IPS-18c (cell line): Measurements from ENCODE around the gene NDUFAF8.
A peak's percentile ranks its signal among the peaks of the same experiment; 100 is the strongest.
"Not testable (repeated sequence)": the region's sequence is repeated elsewhere in the genome, so short reads cannot be mapped to it uniquely, and the experiment has no call there.

Experiments
- H3K4me3 ChIP-seq: 2 replicates; pipeline ENCODE4 v1.7.0; 2013; ENCODE audit warnings: low read depth, mild to moderate bottlenecking, low read length, moderate library complexity; ENCODE audit not compliant: insufficient read depth
- H3K9me3 ChIP-seq: one replicate; pipeline ENCODE4 v1.6.1; 2013; ENCODE audit warnings: mild to moderate bottlenecking, low read length, moderate library complexity; ENCODE audit not compliant: control insufficient read depth, insufficient read depth

The NDUFAF8 gene

DNA sequence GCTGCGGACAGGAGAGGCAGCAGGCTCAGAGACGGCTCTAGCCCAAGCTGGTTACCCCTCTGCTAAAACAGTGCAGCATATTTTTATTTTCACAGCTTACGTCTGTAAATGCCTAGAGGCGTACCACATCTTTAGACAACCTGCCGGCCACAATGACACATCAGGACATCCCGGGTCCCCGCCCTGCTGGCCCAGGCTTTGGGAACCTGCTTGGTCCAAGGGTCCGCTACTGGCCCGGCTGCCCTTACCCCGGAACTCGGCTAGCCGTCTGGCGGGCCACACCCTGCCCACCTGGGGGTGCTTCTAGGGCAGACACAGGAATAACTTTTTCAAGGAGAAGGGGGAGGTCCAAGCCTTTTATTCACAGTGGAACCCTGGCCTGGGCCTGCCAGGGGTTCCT lies 20.7 kb upstream of the NDUFAF8 start:
- no peak overlapping the region for H3K4me3 ChIP-seq
- H3K9me3 ChIP-seq, result no peaks in the 10 kb centered on the region

DNA sequence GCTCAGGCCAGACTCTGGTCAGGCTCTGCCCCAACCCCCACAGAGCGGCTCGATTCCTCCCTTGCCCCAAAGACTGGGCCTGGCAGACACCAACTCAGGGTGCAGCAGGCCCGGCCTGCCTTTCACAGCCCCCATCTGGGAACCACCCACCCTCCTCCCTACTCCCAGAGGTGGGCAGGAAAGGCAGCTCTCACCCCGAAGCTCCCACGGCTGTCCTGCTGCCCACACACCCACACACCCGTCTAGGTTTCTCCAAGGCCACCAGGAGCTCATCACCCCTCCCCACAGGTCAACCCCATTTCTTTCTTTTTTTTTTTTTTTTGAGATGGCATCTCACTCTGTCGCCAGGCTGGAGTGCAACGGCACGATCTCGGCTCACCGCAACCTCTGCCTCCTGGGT lies 20.1 kb upstream of the NDUFAF8 start:
- Histone ChIP-seq H3K9me3 (no peaks in the 10 kb centered on the region), H3K4me3 (no peak overlapping the region)

DNA sequence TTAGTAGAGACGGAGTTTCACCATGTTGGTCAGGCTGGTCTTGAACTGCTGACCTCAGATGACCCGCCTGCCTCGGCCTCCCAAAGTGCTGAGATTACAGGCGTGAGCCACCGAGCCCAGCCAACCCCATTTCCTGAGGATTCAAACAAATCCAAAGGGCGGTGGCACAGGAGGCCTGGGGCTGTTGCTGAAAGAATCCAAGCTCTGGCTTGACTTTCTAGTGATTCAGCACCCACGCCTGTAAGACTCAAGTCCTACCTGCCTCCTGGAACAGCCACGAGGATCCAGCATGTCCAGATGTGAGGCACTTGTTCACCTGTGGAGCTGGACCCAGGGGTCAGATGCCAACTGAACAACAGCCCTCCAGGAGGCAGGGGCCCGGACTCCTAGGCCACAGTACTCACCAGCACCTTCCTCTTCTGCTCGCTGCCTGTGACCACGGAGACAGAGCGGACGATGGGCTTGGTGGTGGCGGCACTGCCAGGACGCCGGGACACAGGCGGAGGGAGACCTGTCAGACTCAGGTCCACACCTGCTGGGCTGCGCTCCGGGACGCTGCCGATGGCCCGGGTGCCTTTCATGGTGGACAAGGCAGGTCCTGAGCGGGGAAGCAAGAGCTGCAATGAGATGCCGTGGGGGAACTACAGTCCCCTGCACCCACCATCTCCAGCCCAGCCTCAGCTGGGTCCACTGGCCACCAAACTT lies 19.5 kb upstream of the NDUFAF8 start:
- no peaks in the 10 kb centered on the region for H3K9me3 ChIP-seq

DNA sequence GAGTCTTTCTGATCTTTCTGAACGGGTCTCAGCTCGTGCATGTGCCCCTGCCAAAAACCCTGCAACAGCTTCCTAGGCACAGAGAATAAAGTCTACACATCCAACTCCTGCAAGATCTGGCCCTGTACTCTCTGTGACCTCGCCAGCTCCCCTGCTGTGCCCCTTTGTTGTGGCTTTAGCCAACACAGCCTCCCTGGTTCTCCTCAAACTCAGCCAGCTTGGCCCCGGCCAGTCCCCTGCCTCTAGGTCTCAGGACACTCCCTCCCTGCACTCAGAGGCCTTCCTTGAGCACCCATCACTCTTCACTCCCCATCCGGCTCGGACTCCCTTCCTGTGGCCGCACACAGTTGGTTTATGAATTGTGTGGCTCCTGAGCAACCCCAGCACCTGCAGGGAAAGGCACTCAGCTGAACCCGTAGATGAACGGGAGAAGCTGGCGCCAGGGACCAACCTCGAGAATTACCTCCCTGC lies 17.7 kb upstream of the NDUFAF8 start:
- H3K9me3 ChIP-seq, result no peaks in the 10 kb centered on the region
- peak overlapping the region; percentile 85; the same call in 1 of the 2 replicates for H3K4me3 ChIP-seq

More for the DNA sequence above, 19.5 kb upstream of the NDUFAF8 start:
- H3K4me3 ChIP-seq, result no peak overlapping the region

DNA sequence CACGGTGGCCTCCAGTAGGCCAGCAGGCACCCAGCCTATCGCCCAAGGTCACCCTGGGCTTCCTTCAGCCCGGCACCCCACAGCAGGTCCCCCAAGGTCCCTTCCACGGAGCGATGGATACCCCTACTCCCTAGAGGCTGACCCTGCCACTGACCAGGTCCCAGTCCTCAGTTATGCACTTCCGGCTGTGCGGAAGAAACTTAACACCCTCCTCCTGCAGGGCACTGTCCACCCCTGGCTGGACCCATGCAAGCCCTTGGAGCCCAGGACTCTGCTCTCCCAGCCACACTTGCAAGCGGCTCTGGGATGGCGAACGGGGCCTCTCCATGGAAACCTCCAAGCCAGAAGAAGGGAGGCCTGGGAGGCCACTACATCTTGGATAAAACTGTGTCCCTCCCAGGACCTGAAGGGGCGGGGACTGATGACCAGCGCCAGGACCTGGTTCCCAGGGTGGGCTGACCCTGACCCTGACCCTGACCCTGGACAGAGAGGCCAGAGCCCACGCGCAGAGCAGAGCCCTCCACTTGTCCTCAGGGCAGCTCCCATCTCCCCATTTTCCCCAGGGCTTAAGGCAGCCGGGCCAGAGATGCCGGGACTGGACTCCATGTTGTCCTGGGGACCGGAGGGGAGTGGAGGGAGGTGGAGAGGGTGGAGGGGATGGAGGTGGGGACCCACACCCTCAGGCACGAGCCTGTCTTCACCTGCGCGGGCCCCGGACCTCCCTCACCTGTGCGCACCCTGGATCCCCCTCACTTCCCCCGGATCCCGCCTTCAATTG lies 17.1 kb upstream of the NDUFAF8 start:
- H3K9me3 ChIP-seq, result no peaks in the 10 kb centered on the region
- peak overlapping the region; percentile 85 for H3K4me3 ChIP-seq

DNA sequence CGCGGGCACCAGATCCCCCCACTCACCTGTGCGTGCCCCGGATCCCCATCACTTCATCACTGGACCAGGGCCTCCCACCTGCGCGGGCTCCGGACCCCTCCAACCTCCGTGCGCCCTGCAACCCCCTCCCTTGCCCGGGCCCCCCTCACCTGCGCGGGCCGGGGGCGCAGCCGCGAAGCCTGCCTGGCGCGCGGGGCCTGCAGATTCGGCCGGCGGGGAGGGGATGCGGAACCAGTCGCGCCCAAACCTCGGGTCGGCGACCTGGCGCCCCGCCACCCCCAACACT lies 16.6 kb upstream of the NDUFAF8 start:
- Histone ChIP-seq H3K4me3 (peak overlapping the region; percentile 85), H3K9me3 (no peaks in the 10 kb centered on the region)

DNA sequence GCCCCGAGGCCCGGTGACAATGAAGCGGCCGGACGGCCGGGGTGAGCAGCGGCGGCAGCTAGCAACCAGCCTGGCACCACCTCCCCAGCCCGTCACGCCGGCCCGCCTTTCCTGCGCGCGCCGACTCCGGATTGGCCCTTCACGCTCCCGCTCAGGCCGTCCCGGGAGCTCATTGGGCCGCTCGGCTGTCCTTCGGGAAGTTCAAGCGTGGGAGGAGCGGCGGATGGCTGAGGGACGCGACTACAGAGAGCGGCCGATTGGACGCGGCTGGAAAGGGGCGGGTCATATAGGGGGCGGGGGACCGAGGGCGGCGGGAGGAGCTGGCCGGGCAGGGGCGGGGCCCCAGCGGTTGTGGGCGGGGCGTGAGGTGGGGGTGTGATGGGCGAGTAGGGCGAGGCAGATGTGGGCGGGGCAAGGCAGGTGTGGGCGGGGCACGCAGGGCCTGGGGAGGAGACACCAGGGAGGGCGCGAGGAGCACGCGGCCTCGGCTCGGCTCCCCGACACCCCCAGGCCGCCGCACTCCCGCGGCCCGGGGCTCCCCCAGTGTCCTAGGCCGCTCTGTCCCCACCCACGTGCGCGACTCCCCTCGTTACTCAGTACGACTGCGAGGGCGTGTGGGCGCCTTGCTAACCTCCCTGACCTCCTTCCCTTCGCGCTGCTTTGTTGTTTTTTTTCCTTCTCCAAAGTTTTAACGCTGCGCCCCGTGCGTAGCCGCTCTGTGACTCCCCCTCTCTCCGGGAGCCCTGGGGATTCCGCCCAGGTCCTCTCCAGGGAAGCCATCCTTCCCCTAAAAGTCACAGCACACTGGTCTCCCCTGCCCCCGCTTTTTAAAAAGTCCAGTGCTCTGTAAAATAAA lies 16.0 kb upstream of the NDUFAF8 start, which contains the start of gene CEP131:
CEP131 (minus strand) TSS at position 60 of the 856 bp plus-strand sequence. CDS start 2,909 bp downstream, outside the sequence.
- no peaks in the 10 kb centered on the region for H3K9me3 ChIP-seq
- H3K4me3 ChIP-seq, result peak within 1 kb of the TSS; percentile 85

DNA sequence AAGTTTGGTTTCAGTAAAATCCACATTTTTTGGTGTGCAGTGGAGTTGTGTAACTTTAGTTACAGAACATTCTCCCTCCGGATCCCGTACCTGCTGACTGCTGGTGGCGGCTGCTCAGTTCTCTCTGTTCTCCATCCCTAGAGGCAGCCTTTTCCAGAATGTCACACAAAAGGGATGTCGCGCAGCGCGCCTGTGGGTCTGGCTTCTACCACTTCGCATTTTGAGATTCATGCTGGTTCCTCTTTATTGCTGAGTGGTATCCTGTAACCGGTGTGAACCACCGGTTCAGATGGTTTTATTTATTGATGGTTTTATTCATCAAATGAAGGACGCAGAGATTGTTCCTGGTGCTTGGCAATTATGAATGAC lies 15.4 kb upstream of the NDUFAF8 start:
- Histone ChIP-seq H3K9me3 (no peaks in the 10 kb centered on the region), H3K4me3 (peak overlapping the region; percentile 55)

DNA sequence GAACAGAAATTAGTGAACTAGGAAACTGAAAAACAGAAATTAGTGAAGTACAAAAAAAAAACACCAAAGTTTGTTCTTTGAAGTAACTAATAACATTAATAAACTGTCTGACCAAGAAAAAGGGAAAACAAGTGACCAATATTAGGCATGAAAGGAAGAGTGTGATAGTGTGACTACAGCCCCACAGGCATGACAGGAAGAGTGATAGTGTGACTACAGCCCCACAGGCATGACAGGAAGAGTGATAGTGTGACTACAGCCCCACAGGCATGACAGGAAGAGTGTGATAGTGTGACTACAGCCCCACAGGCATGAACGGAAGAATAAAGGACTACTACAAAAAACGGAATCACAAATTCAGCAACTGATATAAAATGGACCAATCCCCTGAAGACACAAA lies 11.5 kb upstream of the NDUFAF8 start:
- H3K4me3 ChIP-seq, result not testable (repeated sequence)

DNA sequence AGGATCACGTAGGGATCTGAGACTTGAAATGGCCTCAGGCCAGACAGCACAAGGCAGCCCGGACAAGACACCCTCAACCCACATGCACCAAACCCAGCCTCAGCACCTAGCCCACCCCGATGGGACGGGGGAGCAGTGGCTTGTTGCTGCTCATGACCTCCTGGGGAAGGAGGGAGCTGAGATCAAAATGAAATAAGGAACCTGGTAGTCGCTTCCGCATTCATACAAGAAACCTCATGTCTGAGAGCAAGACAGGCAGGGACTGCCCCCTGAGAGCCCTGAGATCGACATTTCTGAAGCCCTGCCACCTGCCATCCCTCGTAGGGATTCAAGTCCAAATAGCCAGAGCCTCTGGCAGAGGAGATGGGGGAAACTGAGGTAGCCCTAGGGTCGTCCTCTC lies 10.7 kb upstream of the NDUFAF8 start:
- no peak overlapping the region for H3K4me3 ChIP-seq
- H3K9me3 ChIP-seq, result no peaks in the 10 kb centered on the region

More for the DNA sequence above, 11.5 kb upstream of the NDUFAF8 start:
- not testable (repeated sequence) for H3K9me3 ChIP-seq

DNA sequence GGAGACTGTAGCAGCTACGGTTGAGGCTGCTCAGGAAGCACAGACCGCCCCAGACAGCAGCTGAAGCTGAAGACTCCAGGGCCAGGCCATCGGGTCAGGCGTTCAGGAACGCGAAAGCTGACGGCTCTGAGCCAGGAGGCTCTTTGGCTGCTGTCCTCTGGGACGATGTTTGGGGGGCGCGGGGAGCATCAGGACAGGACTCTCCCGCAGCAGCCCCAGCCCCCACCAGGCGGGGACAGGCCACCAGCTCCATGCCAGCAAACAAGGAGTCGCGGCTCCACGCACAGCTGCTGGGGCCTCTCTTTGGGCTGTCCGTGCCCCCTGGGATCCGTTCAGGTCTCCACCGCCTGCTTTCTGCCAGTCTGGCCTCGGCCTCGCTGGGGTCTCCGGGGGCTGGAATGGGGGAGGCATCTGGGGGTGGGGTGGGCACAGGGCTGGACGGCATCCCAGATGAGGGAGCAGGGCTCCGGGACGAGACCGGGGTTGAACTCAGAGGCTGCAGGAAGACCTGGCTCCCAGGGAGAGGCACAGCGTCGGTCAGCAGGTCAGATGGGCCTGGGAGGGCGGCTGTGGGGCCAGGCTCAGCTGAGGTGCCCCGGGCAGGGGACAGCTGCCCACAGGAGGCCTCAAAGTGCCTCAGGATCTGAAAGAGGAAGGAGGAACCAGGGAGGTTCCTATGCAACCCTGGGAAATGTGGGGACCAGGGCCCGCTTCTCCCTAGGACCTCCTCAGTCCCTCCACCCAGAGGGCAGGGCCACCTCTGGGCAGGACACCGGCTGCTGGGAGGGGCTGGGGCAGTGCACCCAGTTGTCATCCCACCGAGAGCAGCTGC lies 10.1 kb upstream of the NDUFAF8 start:
- H3K9me3 ChIP-seq, result no peaks in the 10 kb centered on the region

DNA sequence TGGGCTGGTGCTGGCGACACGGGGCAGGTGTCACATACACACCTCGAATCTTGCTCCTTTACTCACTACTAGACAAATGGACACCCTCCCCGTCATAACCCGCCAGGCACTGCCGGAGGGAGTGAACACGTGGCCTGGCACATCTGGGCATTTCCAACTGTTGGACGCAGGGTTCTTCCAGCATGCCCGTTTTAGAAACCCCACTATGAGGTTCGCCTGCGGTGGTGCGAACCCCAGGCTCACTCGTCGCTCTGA lies 9.5 kb upstream of the NDUFAF8 start:
- no peaks in the 10 kb centered on the region for H3K9me3 ChIP-seq
- H3K4me3 ChIP-seq, result no peak overlapping the region

More for the DNA sequence above, 10.1 kb upstream of the NDUFAF8 start:
- no peak overlapping the region for H3K4me3 ChIP-seq

DNA sequence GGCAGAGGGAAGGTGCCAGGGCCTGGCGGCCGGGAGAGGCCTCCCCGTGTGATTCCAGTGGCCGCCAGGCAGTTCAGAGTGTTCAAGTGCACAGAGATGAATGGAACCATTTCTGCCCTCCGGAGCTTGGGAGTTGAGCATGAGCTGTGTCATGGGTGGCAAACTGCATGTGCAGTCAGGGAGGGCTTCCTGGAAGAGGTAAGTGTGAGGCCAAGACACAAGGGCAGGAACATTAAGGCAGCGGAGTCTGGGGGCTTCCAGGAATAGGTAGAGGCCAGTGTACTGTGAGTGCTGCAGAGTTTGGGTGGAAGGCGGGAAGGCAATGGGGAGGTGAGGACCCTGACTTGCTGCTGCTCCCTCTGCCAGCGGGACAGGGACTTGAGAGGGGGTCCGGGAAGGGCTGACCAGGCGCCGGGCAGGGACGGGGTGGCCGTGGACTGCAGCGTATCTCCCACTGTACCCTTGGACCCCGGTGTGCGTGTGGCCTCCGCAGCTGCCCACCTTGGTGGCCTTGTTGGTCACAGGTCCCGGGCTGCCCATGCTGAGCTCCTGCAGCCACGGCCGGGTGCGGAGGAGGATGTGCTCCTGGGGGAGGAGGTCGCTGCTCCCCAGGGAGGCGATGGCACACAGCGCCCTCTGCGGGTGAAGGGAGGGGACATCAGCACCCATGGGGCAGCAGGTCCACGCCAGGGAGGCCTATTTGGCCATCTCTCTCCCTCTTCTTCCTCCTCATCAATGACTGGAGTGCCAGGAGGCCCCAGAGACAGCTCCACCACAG lies 8.9 kb upstream of the NDUFAF8 start:
- Histone ChIP-seq H3K9me3 (no peaks in the 10 kb centered on the region), H3K4me3 (no peak overlapping the region)

DNA sequence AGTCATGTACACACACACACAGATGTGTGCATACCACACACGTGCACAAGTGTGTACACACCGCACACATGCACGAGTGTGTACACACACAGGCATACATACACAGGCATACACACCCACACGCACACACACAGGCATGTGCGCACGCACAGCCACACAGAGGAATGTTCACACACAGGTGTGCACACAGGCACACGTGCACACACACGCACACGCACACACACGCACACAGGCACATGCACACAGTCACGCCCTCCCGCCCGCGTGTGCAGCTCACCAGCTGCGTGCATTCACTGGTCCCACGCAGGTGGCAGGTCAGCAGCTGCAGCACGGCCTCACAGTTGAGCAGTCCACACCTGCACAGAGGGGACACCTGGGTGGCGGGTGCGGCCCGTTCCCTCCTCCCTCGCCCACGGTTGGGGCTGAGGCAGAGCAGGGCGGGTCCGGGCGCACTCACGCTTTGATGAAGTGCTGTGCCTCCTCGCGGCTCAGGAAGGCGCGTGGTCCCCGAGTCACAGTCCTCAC lies 7.9 kb upstream of the NDUFAF8 start:
- no peak overlapping the region for H3K4me3 ChIP-seq
- no peaks in the 10 kb centered on the region for H3K9me3 ChIP-seq

DNA sequence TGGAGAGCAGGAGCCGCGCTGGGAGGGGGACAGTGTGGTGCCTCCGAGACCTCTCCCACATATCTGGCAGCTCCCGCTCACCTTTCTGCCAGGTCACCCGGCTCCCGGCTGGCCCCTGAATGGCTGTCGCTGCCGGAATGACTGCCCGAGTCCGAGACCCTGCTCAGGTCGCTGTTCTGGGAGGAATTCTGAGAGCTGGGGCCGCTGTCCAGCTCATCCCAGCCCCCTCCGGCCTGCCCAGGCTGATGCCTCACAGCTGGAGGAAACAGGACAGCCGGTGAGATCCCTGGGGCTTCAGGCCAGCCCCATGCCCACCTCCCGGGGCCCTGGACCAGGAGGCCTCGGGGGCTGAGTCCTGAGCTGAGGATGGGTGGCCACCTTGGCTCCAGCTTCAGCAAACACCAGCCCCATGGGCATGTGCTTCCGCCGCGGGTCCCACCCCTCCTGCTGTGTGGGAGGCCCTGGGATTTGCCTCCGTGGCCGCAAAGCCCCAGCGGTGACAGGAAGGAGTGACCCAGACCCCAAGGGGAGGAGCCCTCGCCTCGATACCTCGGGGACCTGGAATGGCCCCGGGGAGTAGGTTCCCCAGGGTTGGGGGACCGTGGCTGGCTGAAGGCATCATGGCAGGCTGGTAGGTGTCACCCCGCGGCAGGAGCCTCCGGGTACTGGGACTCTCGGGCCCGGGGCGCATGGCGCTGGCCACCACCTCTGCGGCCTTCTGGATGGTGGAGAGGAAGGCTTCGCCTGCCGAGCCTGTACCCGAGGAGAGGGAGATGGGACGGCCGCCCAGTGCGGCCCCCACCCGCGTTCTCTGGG lies 7.1 kb upstream of the NDUFAF8 start:
- Histone ChIP-seq H3K9me3 (no peaks in the 10 kb centered on the region), H3K4me3 (no peak overlapping the region)
